C4-2B (cell line): ENCODE results near the gene LBHD2.

Experiments used
- ZFX ChIP-seq: fragments of 450-650 bp; IDR thresholded peaks from 2 replicates; pipeline ENCODE4 v1.6.1; 2017
- TF ChIP-seq, protein P1 (sequence below): fragments of 450-650 bp; conservative IDR thresholded peaks from 2 replicates; pipeline ENCODE4 v1.5.1; 2017; ENCODE audit warnings: mild to moderate bottlenecking

DNA sequence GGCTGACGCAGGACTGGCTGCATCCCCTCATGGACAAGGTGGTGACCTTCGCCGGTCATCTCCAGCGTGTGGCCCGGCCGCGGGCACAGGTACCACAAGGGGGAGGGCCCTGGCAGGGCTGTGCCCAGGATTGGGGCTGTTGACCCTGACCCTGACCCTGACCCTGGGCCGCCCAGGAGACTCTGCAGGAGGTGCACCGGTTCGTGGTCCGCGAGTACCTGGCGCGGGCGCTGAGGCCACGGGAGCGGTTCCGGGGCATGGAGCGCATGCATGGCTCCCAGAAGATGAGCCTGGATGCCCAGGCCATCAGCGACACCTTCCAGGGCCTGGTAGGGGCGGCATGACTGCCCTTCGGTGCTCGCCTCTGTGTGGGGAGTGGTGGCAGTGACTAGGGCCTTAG, 23.4 kb downstream of the LBHD2 start:
- TF ChIP-seq, protein P1, sequence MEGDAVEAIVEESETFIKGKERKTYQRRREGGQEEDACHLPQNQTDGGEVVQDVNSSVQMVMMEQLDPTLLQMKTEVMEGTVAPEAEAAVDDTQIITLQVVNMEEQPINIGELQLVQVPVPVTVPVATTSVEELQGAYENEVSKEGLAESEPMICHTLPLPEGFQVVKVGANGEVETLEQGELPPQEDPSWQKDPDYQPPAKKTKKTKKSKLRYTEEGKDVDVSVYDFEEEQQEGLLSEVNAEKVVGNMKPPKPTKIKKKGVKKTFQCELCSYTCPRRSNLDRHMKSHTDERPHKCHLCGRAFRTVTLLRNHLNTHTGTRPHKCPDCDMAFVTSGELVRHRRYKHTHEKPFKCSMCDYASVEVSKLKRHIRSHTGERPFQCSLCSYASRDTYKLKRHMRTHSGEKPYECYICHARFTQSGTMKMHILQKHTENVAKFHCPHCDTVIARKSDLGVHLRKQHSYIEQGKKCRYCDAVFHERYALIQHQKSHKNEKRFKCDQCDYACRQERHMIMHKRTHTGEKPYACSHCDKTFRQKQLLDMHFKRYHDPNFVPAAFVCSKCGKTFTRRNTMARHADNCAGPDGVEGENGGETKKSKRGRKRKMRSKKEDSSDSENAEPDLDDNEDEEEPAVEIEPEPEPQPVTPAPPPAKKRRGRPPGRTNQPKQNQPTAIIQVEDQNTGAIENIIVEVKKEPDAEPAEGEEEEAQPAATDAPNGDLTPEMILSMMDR, result no peak
- no peak for TF ChIP-seq ZFX
